GM21515 (cell line): ENCODE measurements around the gene VTI1A.
A peak's percentile ranks its signal among the peaks of the same experiment; 100 is the strongest.
"Not testable (repeated sequence)": the region's sequence is repeated elsewhere in the genome, so short reads cannot be mapped to it uniquely, and the experiment has no call there.

Source experiments
- ATAC-seq: cut with Tn5 transposase; IDR thresholded peaks from one replicate; pipeline ENCODE4 v1.9.1; 2021; ENCODE audit not compliant: unreplicated experiment

Gene VTI1A

GRCh38 chr10:112715581-112715980, 268.6 kb downstream of the VTI1A start:
- no peak for ATAC-seq

GRCh38 chr10:112716076-112716475, 269.1 kb downstream of the VTI1A start:
- no peak for ATAC-seq

DNA sequence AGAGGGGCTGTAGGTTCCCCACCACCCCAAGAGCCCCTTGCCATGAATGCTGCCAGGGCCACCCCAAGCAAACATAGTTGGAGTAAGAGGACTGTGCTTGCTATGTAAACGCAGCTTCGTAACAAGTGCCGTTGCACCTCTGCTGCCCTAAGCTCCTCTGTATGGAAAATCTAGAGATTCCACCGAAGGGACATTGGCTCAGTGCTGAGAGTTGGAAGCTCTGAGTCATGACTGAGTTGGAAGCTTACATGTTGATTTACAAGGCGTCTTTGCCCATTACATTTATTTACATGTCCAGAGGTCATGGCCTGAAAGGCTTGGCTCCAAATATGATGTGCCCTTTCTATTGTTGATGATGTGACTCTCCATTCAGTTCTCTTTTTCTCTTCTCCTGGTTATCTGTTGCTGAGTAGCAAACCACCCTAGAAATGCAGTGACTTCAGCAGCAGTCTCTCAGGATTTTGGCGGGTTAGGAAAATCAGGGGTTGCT, 270.0 kb downstream of the VTI1A start:
- ATAC-seq: no peak

- no peak for ATAC-seq
Observed at GRCh38 chr10:112720178-112720577, 273.2 kb downstream of the VTI1A start.

DNA sequence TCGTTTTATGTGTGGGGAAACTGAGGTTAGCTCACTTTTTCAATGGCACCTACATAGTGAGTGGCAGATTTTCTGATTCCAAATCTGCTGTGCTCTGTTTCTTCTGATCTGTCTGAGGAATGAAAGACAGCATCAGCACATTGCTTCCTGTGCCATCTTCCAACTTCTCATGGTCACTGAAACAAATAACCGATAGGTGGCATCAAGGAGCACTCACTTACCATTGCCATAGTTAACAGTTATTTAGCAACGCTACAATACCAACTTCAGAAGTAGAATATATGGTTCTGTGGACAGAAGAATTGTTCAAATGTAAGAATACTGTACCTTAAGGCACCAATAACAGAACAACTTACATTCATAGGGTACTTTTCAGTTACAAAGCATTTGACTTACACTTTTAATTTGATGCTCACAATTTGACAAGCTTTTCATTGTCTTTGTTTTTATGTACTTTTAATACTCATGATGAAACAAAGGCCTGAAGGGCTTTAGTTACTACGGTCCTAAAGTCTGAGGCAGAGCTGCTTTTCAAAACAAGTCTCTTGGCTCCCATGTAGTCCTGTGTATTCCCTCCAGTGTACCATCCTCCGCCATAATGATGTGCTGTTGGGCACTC, 274.2 kb downstream of the VTI1A start:
- ATAC-seq: peak; percentile 49

DNA sequence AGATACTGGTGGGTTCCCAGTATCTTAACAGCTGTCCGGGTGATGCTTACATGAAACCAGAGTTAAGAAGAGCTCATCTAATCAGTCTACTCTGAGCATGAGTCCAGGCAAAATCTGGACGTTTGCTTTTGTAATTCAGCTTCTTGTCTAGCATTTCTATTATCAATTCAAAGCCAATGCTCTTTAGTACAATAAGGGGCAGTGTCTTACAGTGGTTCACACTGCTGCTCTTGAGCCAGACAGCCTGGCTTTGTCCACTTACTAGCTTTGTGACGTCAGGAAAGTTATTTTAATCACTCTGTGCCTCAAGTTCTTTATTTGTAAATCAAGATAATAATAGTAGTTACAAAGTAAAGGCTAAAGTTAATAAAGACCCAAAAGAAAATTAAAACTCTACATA, 275.7 kb downstream of the VTI1A start:
- no peak for ATAC-seq

- ATAC-seq: no peak
Observed at GRCh38 chr10:112723876-112724275, 276.9 kb downstream of the VTI1A start.

GRCh38 chr10:112724404-112724991, 277.5 kb downstream of the VTI1A start:
- no peak for ATAC-seq

DNA sequence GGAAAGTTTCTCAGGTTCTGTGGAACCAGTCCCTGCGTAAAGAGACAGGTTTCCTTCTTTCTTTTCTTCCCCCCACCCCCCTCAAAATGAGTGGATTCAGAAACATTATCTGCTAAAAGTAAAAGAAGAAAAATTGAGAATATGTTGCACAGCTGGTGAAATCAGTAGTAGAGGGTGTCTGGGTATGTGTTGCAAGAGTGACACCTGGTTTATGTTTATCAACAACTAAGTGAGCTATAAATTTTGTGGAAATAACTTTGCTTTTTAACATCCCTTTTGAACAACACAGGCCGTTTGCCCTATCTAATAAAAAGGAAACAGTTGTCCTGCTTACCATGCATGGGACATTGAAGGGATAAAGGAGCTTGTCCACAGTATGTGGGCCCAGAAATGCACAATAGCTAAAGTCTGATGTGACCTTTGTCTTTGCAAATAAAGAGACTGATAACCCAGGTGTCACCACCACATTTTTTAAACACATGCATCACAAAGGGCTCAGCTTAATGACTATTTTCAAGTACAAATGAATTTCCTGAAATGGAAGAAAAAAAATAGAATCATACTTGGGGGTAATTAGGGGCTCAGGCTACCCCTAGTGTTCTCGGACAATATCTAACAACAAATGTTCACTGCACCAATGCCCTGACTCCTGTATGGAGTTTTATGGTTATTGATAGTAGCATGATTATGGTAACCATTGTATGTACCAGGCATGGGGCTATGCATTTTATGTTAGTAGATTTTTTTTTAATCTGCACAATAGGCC, 281.3 kb downstream of the VTI1A start:
- ATAC-seq: no peak

- no peak for ATAC-seq
Observed at GRCh38 chr10:112728997-112729396, 282.0 kb downstream of the VTI1A start.

DNA sequence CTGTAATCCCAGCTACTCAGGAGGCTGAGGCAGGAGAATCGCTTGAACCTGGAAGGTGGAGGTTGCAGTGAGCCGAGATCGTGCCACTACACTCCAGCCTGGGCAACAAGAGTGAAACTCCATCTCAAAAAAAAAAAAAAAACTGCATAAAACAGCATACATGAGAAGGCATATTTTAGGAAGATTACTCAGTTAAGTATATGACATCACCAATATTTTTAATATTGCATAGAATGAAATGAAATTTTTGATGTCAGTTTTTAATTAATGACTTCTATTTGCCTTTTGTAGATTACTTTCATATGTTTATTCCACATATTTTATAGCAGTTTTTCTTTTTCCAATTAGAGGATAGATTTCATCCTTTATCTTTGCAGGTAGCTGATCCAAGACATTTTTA, 284.4 kb downstream of the VTI1A start:
- ATAC-seq: not testable (repeated sequence)

DNA sequence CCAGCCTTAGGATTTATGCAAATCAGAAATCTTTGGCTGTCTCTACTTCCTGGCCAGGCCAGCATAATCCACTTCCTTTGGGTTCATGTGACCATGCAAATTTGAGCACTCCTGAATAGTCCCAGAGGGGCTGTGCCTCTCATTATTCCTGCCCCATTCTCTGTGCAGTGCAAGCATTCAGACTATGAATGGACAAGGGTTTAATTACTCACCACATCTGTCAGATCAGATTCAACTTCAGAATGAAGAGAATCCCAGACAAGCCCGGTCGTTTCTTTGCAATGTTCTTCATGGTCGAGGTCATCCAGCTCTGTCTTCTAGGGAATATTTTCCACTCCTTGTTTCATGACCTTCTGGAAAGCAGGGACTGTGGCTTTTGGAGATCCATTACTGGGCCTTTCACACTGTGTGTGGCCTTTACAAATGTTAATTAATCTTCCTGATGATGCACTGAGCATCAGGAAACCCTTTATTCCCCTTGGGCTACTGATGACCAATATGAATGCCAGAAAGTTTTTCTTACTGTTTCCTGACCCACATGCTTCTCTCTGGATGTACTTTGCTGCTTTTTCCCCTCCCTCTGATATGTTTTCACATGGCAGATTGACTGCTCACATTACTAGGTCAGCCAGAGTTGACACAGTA, 285.4 kb downstream of the VTI1A start:
- no peak for ATAC-seq

- ATAC-seq: no peak
Observed at GRCh38 chr10:112735041-112735695, 288.2 kb downstream of the VTI1A start.

DNA sequence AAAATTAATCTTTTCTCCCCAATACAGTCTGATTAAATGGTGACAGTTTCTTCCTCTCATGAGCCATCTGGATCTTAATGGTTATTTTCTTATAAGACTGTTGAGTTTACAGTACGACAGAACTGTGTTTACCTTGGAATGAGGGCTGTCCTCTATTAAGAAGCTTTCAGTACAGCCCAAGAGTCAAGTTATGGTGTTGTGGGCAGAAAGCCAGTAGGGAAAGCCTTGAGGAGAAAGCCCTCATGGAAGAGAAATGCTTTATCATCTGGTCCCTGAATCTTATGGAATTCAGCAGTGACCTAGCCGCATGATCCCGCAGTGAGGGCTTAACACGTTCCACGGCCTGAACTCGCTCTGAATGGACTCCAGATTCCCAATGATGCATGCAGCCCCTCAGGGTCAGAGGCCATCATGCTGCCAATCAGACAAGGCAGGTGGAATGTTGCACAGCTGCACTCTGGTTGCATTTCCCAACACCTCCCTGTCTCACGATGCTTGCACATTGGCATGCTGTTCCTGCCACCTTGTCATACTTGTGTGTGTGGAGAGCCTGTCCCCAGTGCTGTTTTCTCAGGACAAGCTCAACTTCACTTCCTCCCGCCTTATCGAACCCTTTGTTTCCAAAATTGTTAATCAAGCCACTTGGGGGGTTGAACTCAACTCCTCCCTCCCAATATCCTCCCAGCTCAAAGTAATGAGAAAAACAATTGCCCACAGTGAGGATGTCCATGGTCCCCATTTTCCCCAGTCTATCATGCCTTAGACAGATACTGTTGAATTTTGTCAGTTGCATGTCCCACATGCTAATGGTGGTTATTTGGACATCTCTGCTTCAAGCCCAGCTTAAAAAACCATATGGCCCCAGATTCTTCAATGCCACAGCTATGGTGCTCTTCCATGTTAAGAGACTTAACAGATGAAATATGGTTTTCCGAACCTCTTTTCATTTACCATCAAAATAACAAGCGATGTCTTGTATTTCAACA, 291.9 kb downstream of the VTI1A start:
- no peak for ATAC-seq

- ATAC-seq: no peak
Observed at GRCh38 chr10:112739592-112740353, 292.8 kb downstream of the VTI1A start.

- no peak for ATAC-seq
Observed at GRCh38 chr10:112741830-112742402, 294.9 kb downstream of the VTI1A start.

GRCh38 chr10:112744181-112745096, 297.4 kb downstream of the VTI1A start:
- no peak for ATAC-seq

- no peak for ATAC-seq
Observed at GRCh38 chr10:112746329-112746728, 299.3 kb downstream of the VTI1A start.
